Measurements from ENCODE around the gene PREP.

DNA sequence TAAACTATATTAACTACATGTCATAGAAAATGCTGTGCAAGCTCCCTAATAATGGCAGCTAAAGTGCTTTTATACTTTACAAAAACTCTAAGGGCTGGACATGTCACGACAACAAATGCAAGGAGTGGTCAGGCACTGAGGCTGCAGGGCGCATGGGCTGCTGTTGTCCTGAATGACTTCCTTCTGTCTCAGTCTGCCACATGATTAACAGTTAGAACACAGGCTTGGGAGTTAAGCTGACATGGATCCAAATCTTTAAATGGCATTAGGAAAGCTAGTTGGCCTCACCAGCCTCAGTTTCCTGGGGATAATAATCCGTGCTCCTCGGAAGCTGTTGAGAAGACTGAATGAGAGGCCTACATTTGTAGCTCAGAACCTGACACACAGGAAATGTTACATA lies 57.4 kb downstream of the PREP start:
- TF ChIP-seq SUZ12 (IDR thresholded peaks at IDR 0.05; ENCODE audit: extremely low read depth, insufficient read depth, insufficient read length) (no peak), YY1 (IDR thresholded peaks at IDR 0.05; ENCODE audit: insufficient read depth, insufficient read length) (no peak)

Data from NT2/D1 (cell line).